ENCODE measurements around the gene DNAJC24. TPM values are rescaled to one million over a fixed set of nuclear protein-coding genes. Genes with fewer than 3 reads are reported as not detected.

Gene DNAJC24
- total and polyA plus RNA-seq, 4 donors: 3.8 to 16.8 (median 6.2) TPM

DNA sequence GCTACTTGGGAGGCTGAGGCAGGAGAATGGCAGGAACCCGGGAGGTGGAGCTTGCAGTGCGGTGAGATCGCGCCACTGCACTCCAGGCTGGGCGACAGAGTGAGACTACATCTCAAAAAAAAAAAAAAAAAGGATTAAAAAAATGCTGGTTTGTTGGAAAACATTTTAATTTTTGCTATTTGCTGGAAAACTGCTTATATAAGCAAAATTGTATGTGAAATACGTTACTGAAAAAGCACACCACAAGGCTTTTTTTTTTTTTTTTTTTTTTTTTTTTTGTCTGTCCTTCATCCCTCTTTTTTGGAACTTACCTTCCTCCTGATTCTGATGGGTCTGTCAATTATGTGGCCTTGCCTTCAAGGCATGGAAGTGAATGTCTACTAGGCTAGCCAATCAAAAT lies 41.0 kb upstream of the DNAJC24 start:
- no peak for DNase-seq (ENCODE audit: low spot score)
- no peak overlapping the region for H3K9ac ChIP-seq (ENCODE audit: low read depth in 1 of 2, low read length in 2 of 2)
- 93% methylated on average over 6 of the region's 6 CpGs for WGBS
- H3K4me1 ChIP-seq (ENCODE audit: control insufficient read depth in 4 of 4, insufficient read depth in 4 of 4, low read length in 3 of 4): peaks cover 0 to 3% (median 0%) of the 10 kb centered on the region in 4 donors
- no peaks in the 10 kb centered on the region for H3K9me3 ChIP-seq (ENCODE audit: control insufficient read depth in 4 of 4, low read length in 3 of 4)
- no peak overlapping the region for H3K27ac ChIP-seq (ENCODE audit: low read depth in 1 of 2, low read length in 2 of 2)
- H3K36me3 ChIP-seq (ENCODE audit: control insufficient read depth in 4 of 4, insufficient read depth in 3 of 4, low read depth in 1 of 4, low read length in 3 of 4): no peaks in the 10 kb centered on the region
- TF ChIP-seq SP1 (IDR thresholded peaks at IDR 0.05) (no peak), TAF1 (conservative IDR thresholded peaks at IDR 0.05) (no peak), FOXA1 (IDR thresholded peaks at IDR 0.05) (no peak), GABPA (IDR thresholded peaks at IDR 0.05 in 1 of 2, conservative IDR thresholded peaks at IDR 0.05 in 1 of 2) (no peak), NR2F2 (IDR thresholded peaks at IDR 0.05) (no peak), RAD21 (IDR thresholded peaks at IDR 0.05) (no peak), JUND (IDR thresholded peaks at IDR 0.05) (no peak), RXRA (IDR thresholded peaks at IDR 0.05) (no peak), YY1 (IDR thresholded peaks at IDR 0.05) (no peak), FOXA2 (IDR thresholded peaks at IDR 0.05) (no peak), HNF4A (conservative IDR thresholded peaks at IDR 0.05) (no peak), EGR1 (IDR thresholded peaks at IDR 0.05; ENCODE audit: low read depth in 2 of 2) (no peak)
- TF ChIP-seq, protein P1, sequence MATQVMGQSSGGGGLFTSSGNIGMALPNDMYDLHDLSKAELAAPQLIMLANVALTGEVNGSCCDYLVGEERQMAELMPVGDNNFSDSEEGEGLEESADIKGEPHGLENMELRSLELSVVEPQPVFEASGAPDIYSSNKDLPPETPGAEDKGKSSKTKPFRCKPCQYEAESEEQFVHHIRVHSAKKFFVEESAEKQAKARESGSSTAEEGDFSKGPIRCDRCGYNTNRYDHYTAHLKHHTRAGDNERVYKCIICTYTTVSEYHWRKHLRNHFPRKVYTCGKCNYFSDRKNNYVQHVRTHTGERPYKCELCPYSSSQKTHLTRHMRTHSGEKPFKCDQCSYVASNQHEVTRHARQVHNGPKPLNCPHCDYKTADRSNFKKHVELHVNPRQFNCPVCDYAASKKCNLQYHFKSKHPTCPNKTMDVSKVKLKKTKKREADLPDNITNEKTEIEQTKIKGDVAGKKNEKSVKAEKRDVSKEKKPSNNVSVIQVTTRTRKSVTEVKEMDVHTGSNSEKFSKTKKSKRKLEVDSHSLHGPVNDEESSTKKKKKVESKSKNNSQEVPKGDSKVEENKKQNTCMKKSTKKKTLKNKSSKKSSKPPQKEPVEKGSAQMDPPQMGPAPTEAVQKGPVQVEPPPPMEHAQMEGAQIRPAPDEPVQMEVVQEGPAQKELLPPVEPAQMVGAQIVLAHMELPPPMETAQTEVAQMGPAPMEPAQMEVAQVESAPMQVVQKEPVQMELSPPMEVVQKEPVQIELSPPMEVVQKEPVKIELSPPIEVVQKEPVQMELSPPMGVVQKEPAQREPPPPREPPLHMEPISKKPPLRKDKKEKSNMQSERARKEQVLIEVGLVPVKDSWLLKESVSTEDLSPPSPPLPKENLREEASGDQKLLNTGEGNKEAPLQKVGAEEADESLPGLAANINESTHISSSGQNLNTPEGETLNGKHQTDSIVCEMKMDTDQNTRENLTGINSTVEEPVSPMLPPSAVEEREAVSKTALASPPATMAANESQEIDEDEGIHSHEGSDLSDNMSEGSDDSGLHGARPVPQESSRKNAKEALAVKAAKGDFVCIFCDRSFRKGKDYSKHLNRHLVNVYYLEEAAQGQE (IDR thresholded peaks at IDR 0.05): no peak
- TF ChIP-seq, protein P2, sequence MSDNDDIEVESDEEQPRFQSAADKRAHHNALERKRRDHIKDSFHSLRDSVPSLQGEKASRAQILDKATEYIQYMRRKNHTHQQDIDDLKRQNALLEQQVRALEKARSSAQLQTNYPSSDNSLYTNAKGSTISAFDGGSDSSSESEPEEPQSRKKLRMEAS (IDR thresholded peaks at IDR 0.05): no peak
- TF ChIP-seq, protein P3, sequence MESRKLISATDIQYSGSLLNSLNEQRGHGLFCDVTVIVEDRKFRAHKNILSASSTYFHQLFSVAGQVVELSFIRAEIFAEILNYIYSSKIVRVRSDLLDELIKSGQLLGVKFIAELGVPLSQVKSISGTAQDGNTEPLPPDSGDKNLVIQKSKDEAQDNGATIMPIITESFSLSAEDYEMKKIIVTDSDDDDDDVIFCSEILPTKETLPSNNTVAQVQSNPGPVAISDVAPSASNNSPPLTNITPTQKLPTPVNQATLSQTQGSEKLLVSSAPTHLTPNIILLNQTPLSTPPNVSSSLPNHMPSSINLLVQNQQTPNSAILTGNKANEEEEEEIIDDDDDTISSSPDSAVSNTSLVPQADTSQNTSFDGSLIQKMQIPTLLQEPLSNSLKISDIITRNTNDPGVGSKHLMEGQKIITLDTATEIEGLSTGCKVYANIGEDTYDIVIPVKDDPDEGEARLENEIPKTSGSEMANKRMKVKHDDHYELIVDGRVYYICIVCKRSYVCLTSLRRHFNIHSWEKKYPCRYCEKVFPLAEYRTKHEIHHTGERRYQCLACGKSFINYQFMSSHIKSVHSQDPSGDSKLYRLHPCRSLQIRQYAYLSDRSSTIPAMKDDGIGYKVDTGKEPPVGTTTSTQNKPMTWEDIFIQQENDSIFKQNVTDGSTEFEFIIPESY (IDR thresholded peaks at IDR 0.05): no peak
- TF ChIP-seq, protein P4, sequence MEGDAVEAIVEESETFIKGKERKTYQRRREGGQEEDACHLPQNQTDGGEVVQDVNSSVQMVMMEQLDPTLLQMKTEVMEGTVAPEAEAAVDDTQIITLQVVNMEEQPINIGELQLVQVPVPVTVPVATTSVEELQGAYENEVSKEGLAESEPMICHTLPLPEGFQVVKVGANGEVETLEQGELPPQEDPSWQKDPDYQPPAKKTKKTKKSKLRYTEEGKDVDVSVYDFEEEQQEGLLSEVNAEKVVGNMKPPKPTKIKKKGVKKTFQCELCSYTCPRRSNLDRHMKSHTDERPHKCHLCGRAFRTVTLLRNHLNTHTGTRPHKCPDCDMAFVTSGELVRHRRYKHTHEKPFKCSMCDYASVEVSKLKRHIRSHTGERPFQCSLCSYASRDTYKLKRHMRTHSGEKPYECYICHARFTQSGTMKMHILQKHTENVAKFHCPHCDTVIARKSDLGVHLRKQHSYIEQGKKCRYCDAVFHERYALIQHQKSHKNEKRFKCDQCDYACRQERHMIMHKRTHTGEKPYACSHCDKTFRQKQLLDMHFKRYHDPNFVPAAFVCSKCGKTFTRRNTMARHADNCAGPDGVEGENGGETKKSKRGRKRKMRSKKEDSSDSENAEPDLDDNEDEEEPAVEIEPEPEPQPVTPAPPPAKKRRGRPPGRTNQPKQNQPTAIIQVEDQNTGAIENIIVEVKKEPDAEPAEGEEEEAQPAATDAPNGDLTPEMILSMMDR (IDR thresholded peaks at IDR 0.05; ENCODE audit: low read depth, low read length, missing input control): no peak
- TF ChIP-seq, protein P5, sequence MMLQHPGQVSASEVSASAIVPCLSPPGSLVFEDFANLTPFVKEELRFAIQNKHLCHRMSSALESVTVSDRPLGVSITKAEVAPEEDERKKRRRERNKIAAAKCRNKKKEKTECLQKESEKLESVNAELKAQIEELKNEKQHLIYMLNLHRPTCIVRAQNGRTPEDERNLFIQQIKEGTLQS (IDR thresholded peaks at IDR 0.05): no peak
- H3K4me3 ChIP-seq (ENCODE audit: low read depth in 1 of 3, low read length in 3 of 3): no peak overlapping the region
- H3K27me3 ChIP-seq (ENCODE audit: control insufficient read depth in 4 of 4, insufficient read depth in 4 of 4, low read length in 3 of 4): no peaks in the 10 kb centered on the region
